GM12878 (cell line): ENCODE measurements around the gene CACNA1B. TPM values are rescaled to one million over a fixed set of nuclear protein-coding genes. Genes with fewer than 3 reads are reported as not detected.

ENCODE experiments used
- ATAC-seq: fragments of 200-7000 bp; cut with Tn5 transposase; 3 replicates; pipeline ENCODE4 v1.9.1; 2020; ENCODE audit warnings: mild to moderate bottlenecking, moderate library complexity
- BruUV-seq: library from RNA; stranded (reverse); fragments of 400-500 nt; replicated peaks from 2 replicates; lab custom pipeline; 2021; lab: Mats Ljungman, UMichigan
- CTCF ChIA-PET: fragments of 300-600 bp; sonication (Branson Sonifier 250); formaldehyde crosslinking; extraction: SDS; loops from one replicate; lab custom pipeline; 2021; ENCODE audit warnings: inconsistent platforms; lab: Yijun Ruan, JAX
- POLR2A ChIA-PET: fragments of 350-600 bp; formaldehyde crosslinking; extraction: SDS; loops from one replicate; lab custom pipeline; 2021; ENCODE audit warnings: inconsistent platforms; lab: Charles Lee
- RAD21 ChIA-PET: fragments of 300-600 bp; sonication (Branson Sonifier 250); formaldehyde crosslinking; loops from one replicate; lab custom pipeline; 2023; ENCODE audit warnings: antibody characterized with exemption; ENCODE audit not compliant: unreplicated experiment; lab: Charles Lee
- SMC1A ChIA-PET: fragments of 300-600 bp; sonication (Branson Sonifier 250); formaldehyde crosslinking; loops from one replicate; lab custom pipeline; 2023; ENCODE audit not compliant: unreplicated experiment, uncharacterized antibody; lab: Charles Lee
- DNase-seq: peaks from one replicate; pipeline ENCODE4 v3.0.0-alpha.2; 2011; ENCODE audit warnings: low read depth, low spot score
- FAIRE-seq: peaks from 3 replicates; lab custom pipeline; 2011; peaks lifted over from hg19 to GRCh38; lab: Jason Lieb, UNC
- H2AFZ ChIP-seq: 2 replicates; pipeline ENCODE4 v1.6.0; 2011; ENCODE audit warnings: low read depth, low read length, control low read depth; ENCODE audit not compliant: control insufficient read depth
- H3K27ac ChIP-seq: 2 replicates; pipeline ENCODE4 v1.5.1; 2011; ENCODE audit warnings: control low read depth; ENCODE audit not compliant: control insufficient read depth, insufficient read depth
- H3K27me3 ChIP-seq, 2 experiments: replicated peaks in 1 of 2; 2 replicates each; pipeline versions ENCODE4 v1.6.0 to v1.6.1; 2011; ENCODE audit warnings: low read length in 1 of 2; ENCODE audit not compliant: control insufficient read depth in 2 of 2, insufficient read depth in 2 of 2
- H3K36me3 ChIP-seq, 2 experiments: 2 replicates each; pipeline ENCODE4 v1.5.1; 2011; ENCODE audit warnings: low read length in 1 of 2; ENCODE audit not compliant: control insufficient read depth in 2 of 2, insufficient read depth in 2 of 2
- H3K4me1 ChIP-seq: 2 replicates; pipeline ENCODE4 v1.6.1; 2011; ENCODE audit warnings: mild to moderate bottlenecking, low read length, moderate library complexity, mixed read lengths; ENCODE audit not compliant: control insufficient read depth, insufficient read depth
- H3K4me2 ChIP-seq: 2 replicates; pipeline ENCODE4 v1.6.0; 2011; ENCODE audit warnings: control low read depth; ENCODE audit not compliant: control insufficient read depth, insufficient read depth
- H3K4me3 ChIP-seq: fragments of 200-600 bp; sonication (generic); 2 replicates; pipeline ENCODE4 v1.5.1; 2016
- H3K79me2 ChIP-seq: 2 replicates; pipeline ENCODE4 v1.6.0; 2011; ENCODE audit warnings: low read length; ENCODE audit not compliant: control insufficient read depth, insufficient read depth
- H3K9ac ChIP-seq: 2 replicates; pipeline ENCODE4 v1.8.0; 2011; ENCODE audit warnings: low read length, control low read depth, mixed read lengths; ENCODE audit not compliant: control insufficient read depth, insufficient read depth
- H3K9me3 ChIP-seq: replicated peaks from 3 replicates; pipeline ENCODE4 v1.5.1; 2011; ENCODE audit warnings: mild to moderate bottlenecking, low read length; ENCODE audit not compliant: control insufficient read depth, insufficient read depth
- H4K20me1 ChIP-seq: 2 replicates; pipeline ENCODE4 v1.6.0; 2011; ENCODE audit not compliant: control insufficient read depth, insufficient read depth
- ASH2L ChIP-seq: fragments of 300-600, 200-600 bp; sonication (generic); IDR thresholded peaks from 2 replicates; pipeline ENCODE4 v1.6.1; 2017; ENCODE audit warnings: low read depth, mild to moderate bottlenecking, borderline replicate concordance
- ESRRA ChIP-seq: IDR thresholded peaks from 2 replicates; pipeline ENCODE4 v1.6.1; 2012; ENCODE audit warnings: mild to moderate bottlenecking, low read length, improper control_type of control experiment
- FOXK2 ChIP-seq: fragments of 450-650 bp; IDR thresholded peaks from 2 replicates; pipeline ENCODE4 v1.6.1; 2017; ENCODE audit warnings: mild to moderate bottlenecking, moderate library complexity
- GABPA ChIP-seq: IDR thresholded peaks from 2 replicates; pipeline ENCODE4 v1.6.1; 2014; ENCODE audit warnings: antibody characterized with exemption, low read depth, mild to moderate bottlenecking, inconsistent platforms
- GATAD2B ChIP-seq: fragments of 450-650 bp; conservative IDR thresholded peaks from 2 replicates; pipeline ENCODE4 v1.6.1; 2017; ENCODE audit warnings: low read depth, mild to moderate bottlenecking, moderate library complexity
- KLF5 ChIP-seq: fragments of 450-650 bp; IDR thresholded peaks from 2 replicates; pipeline ENCODE4 v1.6.1; 2014; ENCODE audit warnings: mild to moderate bottlenecking; ENCODE audit not compliant: partially characterized antibody
- NBN ChIP-seq: fragments of 450-650 bp; IDR thresholded peaks from 2 replicates; pipeline ENCODE4 v1.6.1; 2016
- NRF1 ChIP-seq: conservative IDR thresholded peaks from 2 replicates; pipeline ENCODE4 v1.6.1; 2011; ENCODE audit warnings: mild to moderate bottlenecking, low read depth, low read length, improper control_type of control experiment
- POLR2A ChIP-seq: IDR thresholded peaks from 2 replicates; pipeline ENCODE4 v1.6.1; 2011; ENCODE audit warnings: low read depth, mild to moderate bottlenecking, low read length
- POU2F2 ChIP-seq: IDR thresholded peaks from 3 replicates; pipeline ENCODE4 v1.6.1; 2011; ENCODE audit warnings: low read depth, mild to moderate bottlenecking, low read length, borderline replicate concordance
- STAT1 ChIP-seq: fragments of 450-650 bp; conservative IDR thresholded peaks from 2 replicates; pipeline ENCODE4 v1.6.1; 2014; ENCODE audit warnings: antibody characterized with exemption, mild to moderate bottlenecking
- TCF7 ChIP-seq: IDR thresholded peaks from 2 replicates; pipeline ENCODE4 v1.6.1; 2014; ENCODE audit warnings: antibody characterized with exemption, borderline replicate concordance
- WGBS: methylation state at CpG from one replicate; pipeline ENCODE4 v1.1.6; 2016; ENCODE audit warnings: low lambda C conversion rate; ENCODE audit not compliant: insufficient replicate concordance, insufficient coverage; ENCODE audit errors: missing lambda C conversion rate; 5-methylcytosine and 5-hydroxymethylcytosine counted together
- in situ Hi-C: fragments of 300-500 bp; cut with MboI; formaldehyde crosslinking; loops from 9 replicates; pipeline ENCODE4 v1.14.3; 2018; ENCODE audit warnings: mixed read lengths
- intact Hi-C: fragments of 100-400 bp; cut with micrococcal nuclease; formaldehyde crosslinking; loops from one replicate; pipeline ENCODE4 v1.14.2; 2022; ENCODE audit not compliant: unreplicated experiment
- polyA plus RNA-seq, 11 experiments: library from polyadenylated mRNA; depleted of rRNA in 4 of 11; unstranded in 6 of 11; stranded (reverse) in 5 of 11; fragments of >200 nt; fragmentation: Nextera tagmentation in 4 of 11; fragmentation: Illumina TruSeq in 1 of 11; extraction: Ambion mirVana in 4 of 11; extraction: Trizol in 1 of 11; gene quantifications; 1 replicate in 1 of 11; 2 replicates in 10 of 11; pipeline versions ENCODE4 v1.2.1 to v1.2.3, GENCODE V29; 2011 to 2016; ENCODE audit warnings: inconsistent platforms in 2 of 11, missing spikeins in 2 of 11, low read depth in 1 of 11
- total RNA-seq, 4 experiments: library from RNA; depleted of rRNA in 3 of 4; stranded (reverse); fragments of >200 nt in 3 of 4; fragmentation: Illumina TruSeq in 1 of 4; extraction: Trizol in 1 of 4; gene quantifications; 2 replicates each; pipeline versions ENCODE4 v1.2.1 to v1.2.3, GENCODE V29; 2013 to 2021

Gene CACNA1B
- total and polyA plus RNA-seq, 10 of the 15 experiments (the other 5 are each of a cell fraction or from before 2014, with no cell fraction given): 0.01 to 0.03 (median 0.01) TPM; not detected in 7

- no peak overlapping the region for H3K4me3 ChIP-seq
- ChIA-PET SMC1A (no interaction called here), RAD21 (no interaction called here), POLR2A (no interaction called here)
- BruUV-seq: no TSS peak
- no peak for FAIRE-seq
- in situ Hi-C loops: no loop called here
- H3K27ac ChIP-seq: no peak overlapping the region
- 32% methylated on average over 12 of the region's 12 CpGs for WGBS
- H3K9me3 ChIP-seq: no peaks in the 10 kb centered on the region
- TF ChIP-seq ASH2L: no peak
- no peak for TF ChIP-seq TCF7
- TF ChIP-seq GABPA: no peak
- no peak for TF ChIP-seq POU2F2
- TF ChIP-seq NBN: no peak
- TF ChIP-seq KLF5: no peak
- TF ChIP-seq ESRRA: no peak
- TF ChIP-seq POLR2A: no peak
- TF ChIP-seq STAT1: no peak
- no peak for TF ChIP-seq NRF1
- TF ChIP-seq FOXK2: no peak
- no peak for TF ChIP-seq GATAD2B
- TF ChIP-seq, all 136 proteins: peak for 0
- no peaks in the 10 kb centered on the region for H4K20me1 ChIP-seq
- no peaks in the 10 kb centered on the region; a peak in 2 of 4 replicates for H3K27me3 ChIP-seq
- intact Hi-C loops: no loop called here
- no peaks in the 10 kb centered on the region for H3K36me3 ChIP-seq
- H3K9ac ChIP-seq: no peak overlapping the region
- H3K79me2 ChIP-seq: no peaks in the 10 kb centered on the region
- no peak overlapping the region for H2AFZ ChIP-seq
- CTCF ChIA-PET: no interaction called here
- H3K4me2 ChIP-seq: no peak overlapping the region
- H3K4me1 ChIP-seq: no peaks in the 10 kb centered on the region
- no peak for ATAC-seq
- DNase-seq: no peak
Observed at GRCh38 chr9:138072161-138072842, 194.7 kb downstream of the CACNA1B start.
